Fibroblast of the conjunctiva (primary cell): ENCODE measurements around the gene CARS1.

Experiments used
- DNase-seq: peaks from one replicate; pipeline ENCODE4 v3.0.0-alpha.2; 2010; ENCODE audit warnings: low read depth

CARS1 gene

GRCh38 chr11:2955906-2956476 is 101.2 kb downstream of the CARS1 start:
- DNase-seq = no peak

GRCh38 chr11:2954263-2954662 is 103.0 kb downstream of the CARS1 start:
- no peak for DNase-seq

GRCh38 chr11:2952290-2952689 is 104.9 kb downstream of the CARS1 start:
- no peak for DNase-seq

GRCh38 chr11:2951231-2952110 is 105.8 kb downstream of the CARS1 start:
- no peak for DNase-seq
